ENCODE results near the gene CHMP2A.
A peak's percentile ranks its signal among the peaks of the same experiment; 100 is the strongest.

CHMP2A gene

DNA sequence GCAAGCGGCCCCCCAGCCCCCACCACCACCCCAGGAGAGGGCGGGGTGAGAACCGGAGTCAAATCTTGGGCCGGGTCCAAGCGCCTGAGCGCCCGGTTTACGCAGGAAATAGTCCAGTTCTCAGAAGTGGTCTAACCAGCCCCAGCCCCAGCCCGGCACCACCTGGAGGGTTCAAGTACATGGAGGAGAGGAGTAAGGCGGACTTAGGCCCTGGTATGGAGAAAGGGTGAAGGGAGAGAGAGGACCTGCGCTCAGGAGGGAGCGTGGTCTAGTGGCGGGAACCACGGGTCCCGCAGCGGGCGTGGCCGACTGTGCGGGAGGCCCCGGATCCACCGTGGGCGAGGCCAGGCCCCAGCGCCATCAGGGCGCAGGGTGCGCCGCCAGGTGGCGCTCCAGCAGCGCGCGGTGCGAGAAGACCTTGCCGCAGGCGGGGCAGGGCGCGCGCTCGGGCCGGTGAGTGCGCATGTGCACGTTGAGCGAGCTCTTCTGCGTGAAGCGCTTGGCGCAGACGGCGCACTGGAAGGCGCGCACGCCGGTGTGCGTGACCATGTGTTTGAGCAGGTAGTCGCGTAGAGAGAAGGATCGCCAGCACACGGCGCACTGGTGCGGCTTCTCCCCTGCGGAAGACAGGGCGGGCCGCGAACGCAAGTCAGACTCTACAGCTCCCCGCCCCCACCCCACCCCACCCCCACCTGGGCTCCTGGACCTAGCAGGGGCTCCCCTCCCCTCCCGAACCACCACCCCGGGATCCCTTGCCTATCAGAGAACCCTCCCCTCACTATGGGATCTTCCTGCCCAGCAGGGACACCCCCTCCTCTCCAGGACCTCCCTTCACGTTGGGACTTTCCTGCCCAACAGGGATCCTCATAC is 41.0 kb downstream of the CHMP2A start:
- Histone ChIP-seq H3K27me3 (ENCODE audit: insufficient read depth, poor library complexity, severe bottlenecking) (no peaks in the 10 kb centered on the region), H3K4me3 (replicated peaks; ENCODE audit: insufficient read depth, low read length) (peak overlapping the region; percentile 65), H3K27ac (replicated peaks) (peak overlapping the region; percentile 72)
- DNase-seq (ENCODE audit: low read depth in 1 of 2, low spot score in 1 of 2): peak; percentile 94 to 99
- TF ChIP-seq GABPA (IDR thresholded peaks at IDR 0.05; ENCODE audit: low read depth): no peak
- TF ChIP-seq, protein P1, sequence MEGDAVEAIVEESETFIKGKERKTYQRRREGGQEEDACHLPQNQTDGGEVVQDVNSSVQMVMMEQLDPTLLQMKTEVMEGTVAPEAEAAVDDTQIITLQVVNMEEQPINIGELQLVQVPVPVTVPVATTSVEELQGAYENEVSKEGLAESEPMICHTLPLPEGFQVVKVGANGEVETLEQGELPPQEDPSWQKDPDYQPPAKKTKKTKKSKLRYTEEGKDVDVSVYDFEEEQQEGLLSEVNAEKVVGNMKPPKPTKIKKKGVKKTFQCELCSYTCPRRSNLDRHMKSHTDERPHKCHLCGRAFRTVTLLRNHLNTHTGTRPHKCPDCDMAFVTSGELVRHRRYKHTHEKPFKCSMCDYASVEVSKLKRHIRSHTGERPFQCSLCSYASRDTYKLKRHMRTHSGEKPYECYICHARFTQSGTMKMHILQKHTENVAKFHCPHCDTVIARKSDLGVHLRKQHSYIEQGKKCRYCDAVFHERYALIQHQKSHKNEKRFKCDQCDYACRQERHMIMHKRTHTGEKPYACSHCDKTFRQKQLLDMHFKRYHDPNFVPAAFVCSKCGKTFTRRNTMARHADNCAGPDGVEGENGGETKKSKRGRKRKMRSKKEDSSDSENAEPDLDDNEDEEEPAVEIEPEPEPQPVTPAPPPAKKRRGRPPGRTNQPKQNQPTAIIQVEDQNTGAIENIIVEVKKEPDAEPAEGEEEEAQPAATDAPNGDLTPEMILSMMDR (IDR thresholded peaks at IDR 0.05; ENCODE audit: insufficient read depth, low read length): peak; percentile 81
- peak; percentile 91 for TF ChIP-seq POLR2AphosphoS5 (IDR thresholded peaks at IDR 0.05; ENCODE audit: low read depth)
- no peak for TF ChIP-seq REST (IDR thresholded peaks at IDR 0.05; ENCODE audit: insufficient replicate concordance, low read depth)
- no peak for TF ChIP-seq SPI1 (IDR thresholded peaks at IDR 0.05; ENCODE audit: borderline replicate concordance, low read depth)

GRCh38 chr19:58513213-58513693 is 41.7 kb downstream of the CHMP2A start:
- H3K4me3 ChIP-seq (replicated peaks; ENCODE audit: insufficient read depth, low read length): no peak overlapping the region
- H3K27me3 ChIP-seq (ENCODE audit: insufficient read depth, poor library complexity, severe bottlenecking): no peaks in the 10 kb centered on the region
- no peak for DNase-seq (ENCODE audit: low read depth in 1 of 2, low spot score in 1 of 2)
- H3K27ac ChIP-seq (replicated peaks): peak overlapping the region; percentile 72
- no peak for TF ChIP-seq POLR2AphosphoS5 (IDR thresholded peaks at IDR 0.05; ENCODE audit: low read depth)
- no peak for TF ChIP-seq GABPA (IDR thresholded peaks at IDR 0.05; ENCODE audit: low read depth)
- TF ChIP-seq, protein P1 (IDR thresholded peaks at IDR 0.05; ENCODE audit: insufficient read depth, low read length): no peak
- no peak for TF ChIP-seq SPI1 (IDR thresholded peaks at IDR 0.05; ENCODE audit: borderline replicate concordance, low read depth)
- no peak for TF ChIP-seq REST (IDR thresholded peaks at IDR 0.05; ENCODE audit: insufficient replicate concordance, low read depth)

DNA sequence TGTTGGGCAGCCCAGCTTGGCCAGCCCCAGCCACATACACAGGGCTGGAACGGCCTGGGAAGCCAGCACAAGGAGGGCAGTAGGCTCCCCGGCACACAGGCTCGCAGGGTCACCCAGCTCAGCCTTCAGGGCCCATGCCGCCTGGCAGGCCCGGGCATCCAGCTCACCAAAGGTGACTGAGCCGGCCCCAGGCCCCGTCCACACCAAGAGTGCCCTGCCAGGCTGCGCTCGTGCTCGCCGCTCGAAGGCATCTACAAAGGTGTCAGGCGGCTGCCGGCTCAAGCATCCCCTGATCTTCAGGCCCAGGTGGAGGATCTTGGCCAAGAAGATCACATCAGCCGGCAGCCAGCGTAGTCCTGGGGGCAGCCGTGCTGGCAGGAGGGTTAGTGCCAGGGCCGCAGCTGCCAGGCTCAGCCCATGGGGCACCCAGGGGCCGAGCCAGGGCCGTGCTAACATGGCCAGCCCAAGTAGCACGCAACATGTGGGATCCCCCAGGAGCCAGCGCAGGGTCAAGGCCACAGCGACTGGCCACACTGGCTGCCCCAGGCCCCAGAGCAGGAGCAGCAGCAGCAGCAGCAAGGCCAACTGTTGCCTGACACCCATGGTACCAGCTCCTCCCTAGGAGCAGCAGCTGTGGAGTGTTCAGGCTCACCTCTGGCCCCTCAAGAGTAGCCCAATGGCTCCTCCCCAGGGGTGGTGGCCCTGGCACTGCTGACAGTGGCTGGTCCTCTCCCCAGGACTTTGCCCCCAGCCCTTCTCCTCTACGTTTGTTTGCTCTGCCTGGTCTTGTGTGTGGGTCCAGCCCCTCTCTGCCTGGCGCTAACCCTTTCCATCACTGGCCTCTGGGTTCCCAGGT is 43.3 kb downstream of the CHMP2A start, which contains the start of gene SLC27A5:
Gene SLC27A5 (minus strand): TSS at position 640 of the 856 bp plus-strand sequence. CDS start 37 bp downstream, at position 603.
- TF ChIP-seq, protein P1 (IDR thresholded peaks at IDR 0.05; ENCODE audit: insufficient read depth, low read length): no peak
- TF ChIP-seq POLR2AphosphoS5 (IDR thresholded peaks at IDR 0.05; ENCODE audit: low read depth): no peak
- no peak for TF ChIP-seq REST (IDR thresholded peaks at IDR 0.05; ENCODE audit: insufficient replicate concordance, low read depth)
- no peak for TF ChIP-seq SPI1 (IDR thresholded peaks at IDR 0.05; ENCODE audit: borderline replicate concordance, low read depth)
- TF ChIP-seq GABPA (IDR thresholded peaks at IDR 0.05; ENCODE audit: low read depth): no peak
- Histone ChIP-seq H3K27me3 (ENCODE audit: insufficient read depth, poor library complexity, severe bottlenecking) (no peaks in the 10 kb centered on the region), H3K4me3 (replicated peaks; ENCODE audit: insufficient read depth, low read length) (no peak within 1 kb of the TSS), H3K27ac (replicated peaks) (no peak within 1 kb of the TSS)
- DNase-seq (ENCODE audit: low read depth in 1 of 2, low spot score in 1 of 2): no peak
